Erythroblast (primary cell): ENCODE data around the gene KLLN.

Experiments
- GATA1 ChIP-seq: IDR thresholded peaks from 2 replicates; pipeline ENCODE4 v1.6.1; 2011; ENCODE audit warnings: low read depth, mild to moderate bottlenecking, control low read depth, low read length, moderate library complexity
- POLR2A ChIP-seq: IDR thresholded peaks from 2 replicates; pipeline ENCODE4 v1.6.1; 2011; ENCODE audit warnings: mild to moderate bottlenecking, low read length

GRCh38 chr10:87843714-87844113 is 19.6 kb downstream of the KLLN start:
- no peak for TF ChIP-seq POLR2A
- TF ChIP-seq GATA1: no peak
